Liver (tissue), 9 donors: ENCODE data around the gene EIF1B. TPM values are rescaled to one million over a fixed set of nuclear protein-coding genes. Genes with fewer than 3 reads are reported as not detected.

Experiments used
- DNase-seq: peaks from one replicate; pipeline ENCODE4 v3.0.0-alpha.2; 2017; ENCODE audit warnings: low spot score
- H3K27ac ChIP-seq, 2 donors: one replicate each; pipeline ENCODE4 v1.7.0; 2013; ENCODE audit warnings: inconsistent platforms in 2 of 2, low read length in 2 of 2, control low read depth in 1 of 2, low read depth in 1 of 2, mild to moderate bottlenecking in 1 of 2
- H3K27me3 ChIP-seq, 4 donors: one replicate each; pipeline versions ENCODE4 v1.6.1 to v1.7.0; 2013; ENCODE audit warnings: low read length in 3 of 4, inconsistent platforms in 1 of 4, mild to moderate bottlenecking in 1 of 4, moderate library complexity in 1 of 4; ENCODE audit not compliant: control insufficient read depth in 4 of 4, insufficient read depth in 4 of 4
- H3K36me3 ChIP-seq, 4 donors: one replicate each; pipeline versions ENCODE4 v1.6.1 to v1.7.0; 2013; ENCODE audit warnings: low read length in 3 of 4, mild to moderate bottlenecking in 3 of 4, low read depth in 1 of 4, moderate library complexity in 1 of 4; ENCODE audit not compliant: control insufficient read depth in 4 of 4, insufficient read depth in 3 of 4
- H3K4me1 ChIP-seq, 4 donors: one replicate each; pipeline versions ENCODE4 v1.6.1 to v1.7.0; 2013; ENCODE audit warnings: low read length in 3 of 4, mild to moderate bottlenecking in 3 of 4, moderate library complexity in 1 of 4; ENCODE audit not compliant: control insufficient read depth in 4 of 4, insufficient read depth in 4 of 4
- H3K4me3 ChIP-seq, 3 donors: one replicate each; pipeline versions ENCODE4 v1.6.1 to v1.7.0; 2013; ENCODE audit warnings: low read length in 3 of 3, control low read depth in 1 of 3, low read depth in 1 of 3, mild to moderate bottlenecking in 1 of 3
- H3K9ac ChIP-seq, 2 donors: one replicate each; pipeline ENCODE4 v1.7.0; 2013; ENCODE audit warnings: low read length in 2 of 2, mild to moderate bottlenecking in 2 of 2, moderate library complexity in 2 of 2, control low read depth in 1 of 2, low read depth in 1 of 2
- H3K9me3 ChIP-seq, 4 donors: one replicate each; pipeline versions ENCODE4 v1.6.1 to v1.7.0; 2013; ENCODE audit warnings: low read length in 3 of 4; ENCODE audit not compliant: control insufficient read depth in 4 of 4
- ATF3 ChIP-seq: IDR thresholded peaks from 2 replicates; pipeline ENCODE4 v1.6.1; 2016; ENCODE audit warnings: antibody characterized with exemption
- CTCF ChIP-seq: fragments of 150-350 bp; IDR thresholded peaks from 2 replicates; pipeline ENCODE4 v1.5.1; 2017; ENCODE audit warnings: improper control_type of control experiment, low read depth, low read length; ENCODE audit not compliant: missing input control
- EGR1 ChIP-seq, 2 donors: IDR thresholded peaks; 2 replicates each; pipeline ENCODE4 v1.6.1; 2016 to 2018; ENCODE audit warnings: antibody characterized with exemption in 2 of 2, low read depth in 2 of 2
- FOXA1 ChIP-seq: IDR thresholded peaks from 2 replicates; pipeline ENCODE4 v1.6.1; 2016; ENCODE audit warnings: antibody characterized with exemption
- FOXA2 ChIP-seq: IDR thresholded peaks from 2 replicates; pipeline ENCODE4 v1.6.1; 2016; ENCODE audit warnings: antibody characterized with exemption
- GABPA ChIP-seq, 2 donors: IDR thresholded peaks in 1 of 2; conservative IDR thresholded peaks in 1 of 2; 2 replicates each; pipeline ENCODE4 v1.6.1; 2016; ENCODE audit warnings: antibody characterized with exemption in 2 of 2, mild to moderate bottlenecking in 1 of 2, moderate library complexity in 1 of 2
- HNF4A ChIP-seq, 2 donors: conservative IDR thresholded peaks; 2 replicates each; pipeline ENCODE4 v1.6.1; 2016; ENCODE audit warnings: antibody characterized with exemption in 2 of 2, mild to moderate bottlenecking in 2 of 2
- HNF4G ChIP-seq: IDR thresholded peaks from 2 replicates; pipeline ENCODE4 v1.6.1; 2016; ENCODE audit warnings: antibody characterized with exemption
- JUND ChIP-seq, 2 donors: IDR thresholded peaks; 2 replicates each; pipeline ENCODE4 v1.6.1; 2016; ENCODE audit warnings: antibody characterized with exemption in 2 of 2
- MAX ChIP-seq: IDR thresholded peaks from 2 replicates; pipeline ENCODE4 v1.6.1; 2016; ENCODE audit warnings: antibody characterized with exemption
- NR2F2 ChIP-seq: IDR thresholded peaks from 2 replicates; pipeline ENCODE4 v1.6.1; 2016; ENCODE audit warnings: antibody characterized with exemption
- RAD21 ChIP-seq, 2 donors: IDR thresholded peaks; 2 replicates each; pipeline ENCODE4 v1.6.1; 2016; ENCODE audit warnings: antibody characterized with exemption in 2 of 2, mild to moderate bottlenecking in 2 of 2
- REST ChIP-seq: IDR thresholded peaks from 2 replicates; pipeline ENCODE4 v1.6.1; 2016; ENCODE audit warnings: antibody characterized with exemption, mild to moderate bottlenecking
- RXRA ChIP-seq, 2 donors: IDR thresholded peaks; 2 replicates each; pipeline ENCODE4 v1.6.1; 2017 to 2018; ENCODE audit warnings: antibody characterized with exemption in 2 of 2, mild to moderate bottlenecking in 1 of 2
- SP1 ChIP-seq: IDR thresholded peaks from 2 replicates; pipeline ENCODE4 v1.6.1; 2018; ENCODE audit warnings: antibody characterized with exemption, mild to moderate bottlenecking
- TAF1 ChIP-seq: conservative IDR thresholded peaks from 2 replicates; pipeline ENCODE4 v1.6.1; 2016; ENCODE audit warnings: antibody characterized with exemption, mild to moderate bottlenecking
- YY1 ChIP-seq: IDR thresholded peaks from 2 replicates; pipeline ENCODE4 v1.6.1; 2016; ENCODE audit warnings: antibody characterized with exemption, mild to moderate bottlenecking
- ZBTB33 ChIP-seq: IDR thresholded peaks from 2 replicates; pipeline ENCODE4 v1.6.1; 2016; ENCODE audit warnings: antibody characterized with exemption
- WGBS: extraction: QIAGEN DNeasy Blood & Tissue Kit; methylation state at CpG from one replicate; pipeline ENCODE4 v1.1.7; 2013; 5-methylcytosine and 5-hydroxymethylcytosine counted together
- polyA plus RNA-seq, 2 donors: library from polyadenylated mRNA; stranded (reverse) in 1 of 2; unstranded in 1 of 2; fragments of 200-250 nt in 1 of 2; fragments of >200 nt in 1 of 2; fragmentation: Nextera tagmentation in 1 of 2; extraction: Ambion mirVana in 1 of 2; gene quantifications; one replicate each; pipeline versions ENCODE4 v1.2.1 to v1.2.3, GENCODE V29; 2013 to 2015
- total RNA-seq, 2 donors: library from RNA; depleted of rRNA; stranded (reverse); fragments of >200 nt; gene quantifications; one replicate each; pipeline ENCODE4 v1.2.3, GENCODE V29; 2014
- donor health status: healthy.
- donor health status: healthy.
- donor health status: healthy.
- donor health status: healthy.
- donor health status: healthy.

EIF1B gene
- total and polyA plus RNA-seq, 4 donors, result 10.9 to 33.8 (median 27.8) TPM

- Histone ChIP-seq H3K4me3 (no peak overlapping the region), H3K36me3 (peaks cover 0 to 6% (median under 1%) of the 10 kb centered on the region in 4 donors), H3K27me3 (no peaks in the 10 kb centered on the region), H3K9ac (no peak overlapping the region), H3K9me3 (no peaks in the 10 kb centered on the region), H3K27ac (no peak overlapping the region), H3K4me1 (no peaks in the 10 kb centered on the region)
- WGBS, result 96% methylated on average over 1 of the region's 1 CpG
- TF ChIP-seq TAF1 (no peak), JUND (IDR thresholded peaks at IDR 0.05) (no peak), ATF3 (no peak), NR2F2 (no peak), ZBTB33 (no peak), HNF4G (no peak), GABPA (IDR thresholded peaks at IDR 0.05 in 1 of 2, conservative IDR thresholded peaks at IDR 0.05 in 1 of 2) (no peak), HNF4A (conservative IDR thresholded peaks at IDR 0.05) (no peak), YY1 (no peak), REST (no peak), FOXA2 (no peak), CTCF (no peak), FOXA1 (no peak), RXRA (IDR thresholded peaks at IDR 0.05) (no peak), SP1 (no peak), RAD21 (IDR thresholded peaks at IDR 0.05) (no peak), MAX (no peak), EGR1 (IDR thresholded peaks at IDR 0.05; ENCODE audit: low read depth in 2 of 2) (no peak)
- no peak for DNase-seq
Observed at GRCh38 chr3:40294434-40294833, 15.1 kb upstream of the EIF1B start.
